8988T (cell line): ENCODE results near the gene THRB.
A peak's percentile ranks its signal among the peaks of the same experiment; 100 is the strongest.

Source experiments
- DNase-seq: peaks from one replicate; pipeline ENCODE4 v3.0.0; 2011

THRB gene

GRCh38 chr3:24164967-24165602 is 329.6 kb downstream of the THRB start:
- no peak for DNase-seq

- DNase-seq, result no peak
These were observed 331.7 kb downstream of the THRB start for GRCh38 chr3:24162929-24163328.

GRCh38 chr3:24161841-24162240 is 332.8 kb downstream of the THRB start:
- DNase-seq, result no peak

- DNase-seq, result no peak
These were observed 334.1 kb downstream of the THRB start for GRCh38 chr3:24160424-24161095.

GRCh38 chr3:24158761-24159454 is 335.7 kb downstream of the THRB start:
- DNase-seq, result no peak

- DNase-seq, result no peak
These were observed 337.5 kb downstream of the THRB start for GRCh38 chr3:24157106-24157505.

- peak; percentile 35 for DNase-seq
These were observed 338.2 kb downstream of the THRB start for GRCh38 chr3:24156466-24156865.

- no peak for DNase-seq
These were observed 339.4 kb downstream of the THRB start for GRCh38 chr3:24155276-24155675.

GRCh38 chr3:24154781-24155180 is 339.9 kb downstream of the THRB start:
- no peak for DNase-seq

GRCh38 chr3:24154013-24154695 is 340.5 kb downstream of the THRB start:
- no peak for DNase-seq

GRCh38 chr3:24151594-24151993 is 343.1 kb downstream of the THRB start:
- DNase-seq, result no peak

GRCh38 chr3:24149032-24149431 is 345.6 kb downstream of the THRB start:
- DNase-seq, result peak; percentile 29

- no peak for DNase-seq
These were observed 348.4 kb downstream of the THRB start for GRCh38 chr3:24145981-24146822.

GRCh38 chr3:24145481-24145880 is 349.2 kb downstream of the THRB start:
- no peak for DNase-seq

GRCh38 chr3:24142127-24142526 is 352.5 kb downstream of the THRB start:
- DNase-seq, result no peak

- no peak for DNase-seq
These were observed 353.1 kb downstream of the THRB start for GRCh38 chr3:24141548-24141947.

GRCh38 chr3:24139463-24140412 is 354.9 kb downstream of the THRB start:
- no peak for DNase-seq

- DNase-seq, result no peak
These were observed 355.8 kb downstream of the THRB start for GRCh38 chr3:24138876-24139256.

- DNase-seq, result no peak
These were observed 356.4 kb downstream of the THRB start for GRCh38 chr3:24137958-24138875.

GRCh38 chr3:24137334-24137733 is 357.3 kb downstream of the THRB start:
- DNase-seq, result no peak
